GM23338 (cell line): ENCODE measurements around the gene CALCR. TPM values are rescaled to one million over a fixed set of nuclear protein-coding genes. Genes with fewer than 3 reads are reported as not detected.

Experiments used
- ATAC-seq: fragments of 200-7000 bp; cut with Tn5 transposase; 3 replicates; pipeline ENCODE4 v1.9.1; 2020
- DNase-seq: peaks from one replicate; pipeline ENCODE4 v3.0.0-alpha.2; 2015; ENCODE audit warnings: low spot score
- H2AFZ ChIP-seq: fragments of 200-600 bp; sonication (generic); 2 replicates; pipeline ENCODE4 v1.8.0; 2016; ENCODE audit warnings: antibody characterized with exemption, mild to moderate bottlenecking, moderate library complexity
- H3F3A ChIP-seq: fragments of 200-600 bp; sonication (generic); replicated peaks from 2 replicates; pipeline ENCODE4 v1.8.0; 2017; ENCODE audit warnings: antibody characterized with exemption, mixed run types, low read depth
- H3K27ac ChIP-seq: fragments of 200-600 bp; sonication (generic); 2 replicates; pipeline ENCODE4 v1.6.1; 2016; ENCODE audit warnings: low read depth
- H3K27me3 ChIP-seq: fragments of 200-600 bp; sonication (generic); 2 replicates; pipeline ENCODE4 v1.8.0; 2016; ENCODE audit warnings: mild to moderate bottlenecking, mixed run types, moderate library complexity; ENCODE audit not compliant: insufficient read depth
- H3K36me3 ChIP-seq: fragments of 200-600 bp; sonication (generic); 2 replicates; pipeline ENCODE4 v1.8.0; 2016; ENCODE audit warnings: mild to moderate bottlenecking; ENCODE audit not compliant: insufficient read depth
- H3K4me1 ChIP-seq: fragments of 200-600 bp; sonication (generic); 2 replicates; pipeline ENCODE4 v1.8.0; 2016; ENCODE audit warnings: mild to moderate bottlenecking, moderate library complexity; ENCODE audit not compliant: insufficient read depth
- H3K4me2 ChIP-seq: fragments of 200-600 bp; sonication (generic); 2 replicates; pipeline ENCODE4 v1.7.1; 2017; ENCODE audit warnings: mixed run types
- H3K4me3 ChIP-seq: fragments of 200-600 bp; sonication (generic); 2 replicates; pipeline ENCODE4 v1.6.1; 2016; ENCODE audit warnings: mixed run types
- H3K79me2 ChIP-seq: fragments of 200-600 bp; sonication (generic); replicated peaks from 2 replicates; pipeline ENCODE4 v1.8.0; 2017; ENCODE audit warnings: mild to moderate bottlenecking; ENCODE audit not compliant: insufficient read depth
- H3K9me2 ChIP-seq: fragments of 200-600 bp; sonication (generic); 2 replicates; pipeline ENCODE4 v1.8.0; 2017; ENCODE audit not compliant: insufficient read depth
- H4K20me1 ChIP-seq: fragments of 200-600 bp; sonication (generic); replicated peaks from 2 replicates; pipeline ENCODE4 v1.8.0; 2017; ENCODE audit warnings: mild to moderate bottlenecking; ENCODE audit not compliant: insufficient read depth
- H3K27ac Mint-ChIP-seq: 2 replicates; pipeline ENCODE4 v1.8.0; 2020; ENCODE audit warnings: inconsistent platforms, mild to moderate bottlenecking, moderate library complexity, mixed read lengths
- H3K27me3 Mint-ChIP-seq: 3 replicates; pipeline ENCODE4 v1.8.0; 2022; ENCODE audit warnings: low read depth, mild to moderate bottlenecking, moderate library complexity, mixed read lengths, inconsistent platforms; ENCODE audit not compliant: insufficient read depth, poor library complexity
- H3K36me3 Mint-ChIP-seq: 3 replicates; pipeline ENCODE4 v1.8.0; 2021; ENCODE audit warnings: low read depth, mild to moderate bottlenecking, inconsistent platforms, moderate library complexity, mixed read lengths
- H3K4me1 Mint-ChIP-seq: 3 replicates; pipeline ENCODE4 v1.8.0; 2020; ENCODE audit warnings: mild to moderate bottlenecking, inconsistent platforms, mixed read lengths
- H3K4me3 Mint-ChIP-seq: 3 replicates; pipeline ENCODE4 v1.8.0; 2021; ENCODE audit warnings: moderate library complexity, mild to moderate bottlenecking, inconsistent platforms, mixed read lengths
- H3K9me3 Mint-ChIP-seq: 3 replicates; pipeline ENCODE4 v1.8.0; 2020; ENCODE audit warnings: moderate library complexity, mild to moderate bottlenecking, inconsistent platforms, mixed read lengths
- CREB1 ChIP-seq: fragments of 250-450 bp; sonication (Bioruptor Pico); IDR thresholded peaks from 2 replicates; pipeline ENCODE4 v1.5.0; 2020; ENCODE audit warnings: low read depth, mild to moderate bottlenecking, moderate library complexity
- EZH2 ChIP-seq: fragments of 200-600 bp; sonication (generic); IDR thresholded peaks from one replicate; pipeline ENCODE4 v1.8.0; 2017; ENCODE audit warnings: antibody characterized with exemption, mild to moderate bottlenecking, low read depth; ENCODE audit not compliant: unreplicated experiment
- EZH2phosphoT487 ChIP-seq: fragments of 200-600 bp; sonication (generic); IDR thresholded peaks from one replicate; pipeline ENCODE4 v1.8.1; 2018; ENCODE audit warnings: antibody characterized with exemption; ENCODE audit not compliant: unreplicated experiment
- POLR2AphosphoS5 ChIP-seq: IDR thresholded peaks from 2 replicates; pipeline ENCODE4 v1.6.1; 2016; ENCODE audit warnings: antibody characterized with exemption, low read depth
- ZNF114 ChIP-seq: fragments of 250-450 bp; sonication (Bioruptor Pico); IDR thresholded peaks from 2 replicates; pipeline ENCODE4 v1.5.0; 2020; ENCODE audit warnings: mild to moderate bottlenecking, moderate library complexity
- ZNF331 ChIP-seq: fragments of 250-450 bp; sonication (Bioruptor Pico); IDR thresholded peaks from 2 replicates; pipeline ENCODE4 v1.5.0; 2020; ENCODE audit warnings: low read depth, mild to moderate bottlenecking, moderate library complexity
- polyA plus RNA-seq: library from polyadenylated mRNA; unstranded; fragments of >200 nt; fragmentation: Nextera tagmentation; extraction: Ambion mirVana; gene quantifications from 2 replicates; pipeline ENCODE4 v1.2.1, GENCODE V29; 2016
- total RNA-seq: library from RNA; depleted of rRNA; stranded (reverse); fragments of >200 nt; shearing (Covaris generic); gene quantifications from 2 replicates; pipeline ENCODE4 v1.2.3, GENCODE V29; 2014
- TF ChIP-seq, protein P1 (sequence below): IDR thresholded peaks from one replicate; pipeline ENCODE4 v1.6.1; 2018; ENCODE audit warnings: antibody characterized with exemption; ENCODE audit not compliant: unreplicated experiment
- TF ChIP-seq, protein P2 (sequence below): fragments of 250-450 bp; sonication (Bioruptor Pico); IDR thresholded peaks from 2 replicates; pipeline ENCODE4 v1.5.0; 2020; ENCODE audit warnings: mild to moderate bottlenecking, moderate library complexity
- TF ChIP-seq, protein P3 (sequence below), 2 experiments: fragments of 200-600 bp in 1 of 2; sonication (generic) in 1 of 2; conservative IDR thresholded peaks; 2 replicates each; pipeline versions ENCODE4 v1.5.1 to v1.6.1; 2016 to 2017; ENCODE audit warnings: antibody characterized with exemption in 2 of 2, low read depth in 2 of 2, mild to moderate bottlenecking in 2 of 2, moderate library complexity in 1 of 2

CALCR gene
- total and polyA plus RNA-seq, 2 experiments from 2014 or later: 0.32 to 1.6 TPM

DNA sequence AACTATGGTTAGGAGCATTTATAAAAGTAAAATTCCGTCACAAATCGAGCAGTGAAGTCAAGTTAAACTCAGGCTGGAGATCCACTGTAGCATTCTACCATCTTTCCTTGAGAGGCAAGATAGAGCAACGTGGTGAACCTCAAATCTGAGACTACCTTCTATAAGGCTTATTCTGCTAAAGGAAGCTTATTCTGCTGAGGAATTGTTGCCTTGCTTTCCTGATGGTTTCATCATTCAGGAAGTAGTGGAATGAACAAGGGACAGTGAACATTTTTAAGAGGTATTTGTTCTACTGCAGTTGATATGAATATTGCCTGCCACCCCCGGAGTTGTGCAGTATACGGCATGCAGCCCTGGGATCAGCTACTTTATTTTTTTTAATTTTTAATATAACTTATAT is 171.6 kb downstream of the CALCR start (continued):
- TF ChIP-seq, protein P1, sequence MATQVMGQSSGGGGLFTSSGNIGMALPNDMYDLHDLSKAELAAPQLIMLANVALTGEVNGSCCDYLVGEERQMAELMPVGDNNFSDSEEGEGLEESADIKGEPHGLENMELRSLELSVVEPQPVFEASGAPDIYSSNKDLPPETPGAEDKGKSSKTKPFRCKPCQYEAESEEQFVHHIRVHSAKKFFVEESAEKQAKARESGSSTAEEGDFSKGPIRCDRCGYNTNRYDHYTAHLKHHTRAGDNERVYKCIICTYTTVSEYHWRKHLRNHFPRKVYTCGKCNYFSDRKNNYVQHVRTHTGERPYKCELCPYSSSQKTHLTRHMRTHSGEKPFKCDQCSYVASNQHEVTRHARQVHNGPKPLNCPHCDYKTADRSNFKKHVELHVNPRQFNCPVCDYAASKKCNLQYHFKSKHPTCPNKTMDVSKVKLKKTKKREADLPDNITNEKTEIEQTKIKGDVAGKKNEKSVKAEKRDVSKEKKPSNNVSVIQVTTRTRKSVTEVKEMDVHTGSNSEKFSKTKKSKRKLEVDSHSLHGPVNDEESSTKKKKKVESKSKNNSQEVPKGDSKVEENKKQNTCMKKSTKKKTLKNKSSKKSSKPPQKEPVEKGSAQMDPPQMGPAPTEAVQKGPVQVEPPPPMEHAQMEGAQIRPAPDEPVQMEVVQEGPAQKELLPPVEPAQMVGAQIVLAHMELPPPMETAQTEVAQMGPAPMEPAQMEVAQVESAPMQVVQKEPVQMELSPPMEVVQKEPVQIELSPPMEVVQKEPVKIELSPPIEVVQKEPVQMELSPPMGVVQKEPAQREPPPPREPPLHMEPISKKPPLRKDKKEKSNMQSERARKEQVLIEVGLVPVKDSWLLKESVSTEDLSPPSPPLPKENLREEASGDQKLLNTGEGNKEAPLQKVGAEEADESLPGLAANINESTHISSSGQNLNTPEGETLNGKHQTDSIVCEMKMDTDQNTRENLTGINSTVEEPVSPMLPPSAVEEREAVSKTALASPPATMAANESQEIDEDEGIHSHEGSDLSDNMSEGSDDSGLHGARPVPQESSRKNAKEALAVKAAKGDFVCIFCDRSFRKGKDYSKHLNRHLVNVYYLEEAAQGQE: no peak
- TF ChIP-seq ZNF114 (CRISPR knock-in tag) (no peak), ZNF331 (CRISPR knock-in tag) (no peak), POLR2AphosphoS5 (no peak), EZH2phosphoT487 (no peak)

DNA sequence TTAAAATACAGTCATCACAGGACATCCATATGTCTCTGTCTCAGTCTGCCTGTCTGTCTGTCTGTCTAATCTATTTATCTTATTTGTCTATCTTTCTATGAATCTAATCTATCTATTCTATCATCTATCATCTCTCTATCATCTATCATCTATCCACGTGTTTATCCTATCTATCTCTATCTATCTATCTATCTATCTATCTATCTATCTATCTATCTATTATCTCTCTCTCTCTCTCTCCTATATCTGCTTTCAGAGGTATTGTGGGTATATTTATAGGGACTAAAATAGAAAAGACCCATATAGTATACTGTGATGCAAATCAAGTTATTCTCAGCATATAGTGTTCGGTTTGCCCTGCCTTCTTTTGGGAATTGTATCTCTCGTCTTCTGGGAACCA is 174.9 kb downstream of the CALCR start:
- H3K27ac Mint-ChIP-seq: peak overlapping the region; percentile 22; the same call in 1 of the 2 replicates
- Histone ChIP-seq H3K4me3 (no peak overlapping the region), H3K9me2 (peaks cover 3% of the 10 kb centered on the region; the same call in 1 of the 2 replicates), H3K27me3 (no peaks in the 10 kb centered on the region), H4K20me1 (no peaks in the 10 kb centered on the region), H2AFZ (no peak overlapping the region), H3K36me3 (no peaks in the 10 kb centered on the region), H3K4me1 (peaks cover 28% of the 10 kb centered on the region), H3K27ac (peak overlapping the region; percentile 87; the same call in 1 of the 2 replicates), H3F3A (no peaks in the 10 kb centered on the region), H3K79me2 (no peaks in the 10 kb centered on the region), H3K4me2 (peak overlapping the region; percentile 54)
- H3K36me3 Mint-ChIP-seq: no peaks in the 10 kb centered on the region
- peaks cover 15% of the 10 kb centered on the region for H3K4me1 Mint-ChIP-seq
- peaks cover 5% of the 10 kb centered on the region for H3K27me3 Mint-ChIP-seq
- H3K9me3 Mint-ChIP-seq: no peaks in the 10 kb centered on the region
- DNase-seq: no peak
- H3K4me3 Mint-ChIP-seq: no peak overlapping the region
- no peak for ATAC-seq
- TF ChIP-seq EZH2 (no peak), POLR2AphosphoS5 (no peak), ZNF114 (CRISPR knock-in tag) (no peak), CREB1 (CRISPR knock-in tag) (no peak), ZNF331 (CRISPR knock-in tag) (no peak), EZH2phosphoT487 (no peak)
- TF ChIP-seq, protein P1: no peak
- TF ChIP-seq, protein P2, sequence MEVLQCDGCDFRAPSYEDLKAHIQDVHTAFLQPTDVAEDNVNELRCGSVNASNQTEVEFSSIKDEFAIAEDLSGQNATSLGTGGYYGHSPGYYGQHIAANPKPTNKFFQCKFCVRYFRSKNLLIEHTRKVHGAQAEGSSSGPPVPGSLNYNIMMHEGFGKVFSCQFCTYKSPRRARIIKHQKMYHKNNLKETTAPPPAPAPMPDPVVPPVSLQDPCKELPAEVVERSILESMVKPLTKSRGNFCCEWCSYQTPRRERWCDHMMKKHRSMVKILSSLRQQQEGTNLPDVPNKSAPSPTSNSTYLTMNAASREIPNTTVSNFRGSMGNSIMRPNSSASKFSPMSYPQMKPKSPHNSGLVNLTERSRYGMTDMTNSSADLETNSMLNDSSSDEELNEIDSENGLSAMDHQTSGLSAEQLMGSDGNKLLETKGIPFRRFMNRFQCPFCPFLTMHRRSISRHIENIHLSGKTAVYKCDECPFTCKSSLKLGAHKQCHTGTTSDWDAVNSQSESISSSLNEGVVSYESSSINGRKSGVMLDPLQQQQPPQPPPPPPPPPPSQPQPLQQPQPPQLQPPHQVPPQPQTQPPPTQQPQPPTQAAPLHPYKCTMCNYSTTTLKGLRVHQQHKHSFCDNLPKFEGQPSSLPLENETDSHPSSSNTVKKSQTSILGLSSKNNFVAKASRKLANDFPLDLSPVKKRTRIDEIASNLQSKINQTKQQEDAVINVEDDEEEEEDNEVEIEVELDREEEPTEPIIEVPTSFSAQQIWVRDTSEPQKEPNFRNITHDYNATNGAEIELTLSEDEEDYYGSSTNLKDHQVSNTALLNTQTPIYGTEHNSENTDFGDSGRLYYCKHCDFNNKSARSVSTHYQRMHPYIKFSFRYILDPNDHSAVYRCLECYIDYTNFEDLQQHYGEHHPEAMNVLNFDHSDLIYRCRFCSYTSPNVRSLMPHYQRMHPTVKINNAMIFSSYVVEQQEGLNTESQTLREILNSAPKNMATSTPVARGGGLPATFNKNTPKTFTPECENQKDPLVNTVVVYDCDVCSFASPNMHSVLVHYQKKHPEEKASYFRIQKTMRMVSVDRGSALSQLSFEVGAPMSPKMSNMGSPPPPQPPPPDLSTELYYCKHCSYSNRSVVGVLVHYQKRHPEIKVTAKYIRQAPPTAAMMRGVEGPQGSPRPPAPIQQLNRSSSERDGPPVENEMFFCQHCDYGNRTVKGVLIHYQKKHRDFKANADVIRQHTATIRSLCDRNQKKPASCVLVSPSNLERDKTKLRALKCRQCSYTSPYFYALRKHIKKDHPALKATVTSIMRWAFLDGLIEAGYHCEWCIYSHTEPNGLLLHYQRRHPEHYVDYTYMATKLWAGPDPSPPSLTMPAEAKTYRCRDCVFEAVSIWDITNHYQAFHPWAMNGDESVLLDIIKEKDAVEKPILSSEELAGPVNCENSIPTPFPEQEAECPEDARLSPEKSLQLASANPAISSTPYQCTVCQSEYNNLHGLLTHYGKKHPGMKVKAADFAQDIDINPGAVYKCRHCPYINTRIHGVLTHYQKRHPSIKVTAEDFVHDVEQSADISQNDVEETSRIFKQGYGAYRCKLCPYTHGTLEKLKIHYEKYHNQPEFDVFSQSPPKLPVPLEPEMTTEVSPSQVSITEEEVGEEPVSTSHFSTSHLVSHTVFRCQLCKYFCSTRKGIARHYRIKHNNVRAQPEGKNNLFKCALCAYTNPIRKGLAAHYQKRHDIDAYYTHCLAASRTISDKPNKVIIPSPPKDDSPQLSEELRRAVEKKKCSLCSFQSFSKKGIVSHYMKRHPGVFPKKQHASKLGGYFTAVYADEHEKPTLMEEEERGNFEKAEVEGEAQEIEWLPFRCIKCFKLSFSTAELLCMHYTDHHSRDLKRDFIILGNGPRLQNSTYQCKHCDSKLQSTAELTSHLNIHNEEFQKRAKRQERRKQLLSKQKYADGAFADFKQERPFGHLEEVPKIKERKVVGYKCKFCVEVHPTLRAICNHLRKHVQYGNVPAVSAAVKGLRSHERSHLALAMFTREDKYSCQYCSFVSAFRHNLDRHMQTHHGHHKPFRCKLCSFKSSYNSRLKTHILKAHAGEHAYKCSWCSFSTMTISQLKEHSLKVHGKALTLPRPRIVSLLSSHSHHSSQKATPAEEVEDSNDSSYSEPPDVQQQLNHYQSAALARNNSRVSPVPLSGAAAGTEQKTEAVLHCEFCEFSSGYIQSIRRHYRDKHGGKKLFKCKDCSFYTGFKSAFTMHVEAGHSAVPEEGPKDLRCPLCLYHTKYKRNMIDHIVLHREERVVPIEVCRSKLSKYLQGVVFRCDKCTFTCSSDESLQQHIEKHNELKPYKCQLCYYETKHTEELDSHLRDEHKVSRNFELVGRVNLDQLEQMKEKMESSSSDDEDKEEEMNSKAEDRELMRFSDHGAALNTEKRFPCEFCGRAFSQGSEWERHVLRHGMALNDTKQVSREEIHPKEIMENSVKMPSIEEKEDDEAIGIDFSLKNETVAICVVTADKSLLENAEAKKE (CRISPR knock-in tag): no peak
- TF ChIP-seq, protein P3, sequence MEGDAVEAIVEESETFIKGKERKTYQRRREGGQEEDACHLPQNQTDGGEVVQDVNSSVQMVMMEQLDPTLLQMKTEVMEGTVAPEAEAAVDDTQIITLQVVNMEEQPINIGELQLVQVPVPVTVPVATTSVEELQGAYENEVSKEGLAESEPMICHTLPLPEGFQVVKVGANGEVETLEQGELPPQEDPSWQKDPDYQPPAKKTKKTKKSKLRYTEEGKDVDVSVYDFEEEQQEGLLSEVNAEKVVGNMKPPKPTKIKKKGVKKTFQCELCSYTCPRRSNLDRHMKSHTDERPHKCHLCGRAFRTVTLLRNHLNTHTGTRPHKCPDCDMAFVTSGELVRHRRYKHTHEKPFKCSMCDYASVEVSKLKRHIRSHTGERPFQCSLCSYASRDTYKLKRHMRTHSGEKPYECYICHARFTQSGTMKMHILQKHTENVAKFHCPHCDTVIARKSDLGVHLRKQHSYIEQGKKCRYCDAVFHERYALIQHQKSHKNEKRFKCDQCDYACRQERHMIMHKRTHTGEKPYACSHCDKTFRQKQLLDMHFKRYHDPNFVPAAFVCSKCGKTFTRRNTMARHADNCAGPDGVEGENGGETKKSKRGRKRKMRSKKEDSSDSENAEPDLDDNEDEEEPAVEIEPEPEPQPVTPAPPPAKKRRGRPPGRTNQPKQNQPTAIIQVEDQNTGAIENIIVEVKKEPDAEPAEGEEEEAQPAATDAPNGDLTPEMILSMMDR (conservative IDR thresholded peaks at IDR 0.05; ENCODE audit: low read depth in 2 of 2): no peak
